OCI-LY1 (cell line): ENCODE data around the gene FBXO5.

Source experiments
- CTCF ChIP-seq: fragments of 200-600 bp; sonication (generic), shearing (Covaris generic); IDR thresholded peaks from 2 replicates; pipeline ENCODE4 v1.5.1; 2017; ENCODE audit warnings: mild to moderate bottlenecking, antibody characterized with exemption, low read length, moderate library complexity, mixed read lengths
- EZH2 ChIP-seq: fragments of 200-600 bp; sonication (generic), shearing (Covaris generic); IDR thresholded peaks from 2 replicates; pipeline ENCODE4 v1.8.0; 2017; ENCODE audit warnings: borderline replicate concordance, mixed run types, mild to moderate bottlenecking, antibody characterized with exemption, low read length, moderate library complexity, mixed read lengths

- TF ChIP-seq CTCF (no peak), EZH2 (no peak)
These were observed 48.6 kb upstream of the FBXO5 start for GRCh38 chr6:153031335-153031955.
